ENCODE measurements around the gene ILF3. TPM values are rescaled to one million over a fixed set of nuclear protein-coding genes. Genes with fewer than 3 reads are reported as not detected.
A peak's percentile ranks its signal among the peaks of the same experiment; 100 is the strongest.

ILF3 gene
- total RNA-seq, 1 donor from 2014 or later, result 536 TPM

- H3K4me3 Mint-ChIP-seq (ENCODE audit: unreplicated experiment), result no peak overlapping the region
- TF ChIP-seq CTCF (IDR thresholded peaks at IDR 0.05; ENCODE audit: partially characterized antibody, unreplicated experiment), result no peak
- H3K27me3 Mint-ChIP-seq (ENCODE audit: unreplicated experiment), result peaks cover 5% of the 10 kb centered on the region
- no peak for DNase-seq
- H3K4me1 Mint-ChIP-seq (ENCODE audit: low read depth, unreplicated experiment), result no peaks in the 10 kb centered on the region
- peaks cover 11% of the 10 kb centered on the region for H3K9me3 Mint-ChIP-seq (ENCODE audit: unreplicated experiment)
- no peaks in the 10 kb centered on the region for H3K36me3 Mint-ChIP-seq (ENCODE audit: unreplicated experiment)
- no peak overlapping the region for H3K27ac Mint-ChIP-seq (ENCODE audit: unreplicated experiment)
These were observed 31.1 kb downstream of the ILF3 start for GRCh38 chr19:10685210-10685609.

DNA sequence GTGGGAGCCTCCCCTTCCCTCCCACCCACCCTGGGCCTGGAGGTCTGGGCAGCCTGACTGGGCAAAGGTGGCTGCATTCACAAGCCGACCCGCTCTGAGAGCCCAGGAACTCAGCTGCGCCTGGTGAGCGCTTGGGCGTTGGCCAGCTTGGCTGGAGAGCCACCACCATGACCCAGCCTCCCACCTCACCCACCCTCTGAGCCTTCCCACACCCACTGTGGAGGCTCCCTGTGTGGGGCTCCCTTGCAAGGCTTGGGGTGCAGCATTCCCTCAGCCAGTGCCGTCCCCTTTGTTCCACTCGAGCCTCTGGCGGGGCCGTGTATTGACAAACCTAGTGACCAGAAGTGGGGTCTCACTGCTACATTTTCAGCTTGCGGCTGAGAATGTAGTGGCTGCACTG lies 32.0 kb downstream of the ILF3 start:
- no peaks in the 10 kb centered on the region for H3K36me3 Mint-ChIP-seq (ENCODE audit: unreplicated experiment)
- no peak for TF ChIP-seq CTCF (IDR thresholded peaks at IDR 0.05; ENCODE audit: partially characterized antibody, unreplicated experiment)

DNA sequence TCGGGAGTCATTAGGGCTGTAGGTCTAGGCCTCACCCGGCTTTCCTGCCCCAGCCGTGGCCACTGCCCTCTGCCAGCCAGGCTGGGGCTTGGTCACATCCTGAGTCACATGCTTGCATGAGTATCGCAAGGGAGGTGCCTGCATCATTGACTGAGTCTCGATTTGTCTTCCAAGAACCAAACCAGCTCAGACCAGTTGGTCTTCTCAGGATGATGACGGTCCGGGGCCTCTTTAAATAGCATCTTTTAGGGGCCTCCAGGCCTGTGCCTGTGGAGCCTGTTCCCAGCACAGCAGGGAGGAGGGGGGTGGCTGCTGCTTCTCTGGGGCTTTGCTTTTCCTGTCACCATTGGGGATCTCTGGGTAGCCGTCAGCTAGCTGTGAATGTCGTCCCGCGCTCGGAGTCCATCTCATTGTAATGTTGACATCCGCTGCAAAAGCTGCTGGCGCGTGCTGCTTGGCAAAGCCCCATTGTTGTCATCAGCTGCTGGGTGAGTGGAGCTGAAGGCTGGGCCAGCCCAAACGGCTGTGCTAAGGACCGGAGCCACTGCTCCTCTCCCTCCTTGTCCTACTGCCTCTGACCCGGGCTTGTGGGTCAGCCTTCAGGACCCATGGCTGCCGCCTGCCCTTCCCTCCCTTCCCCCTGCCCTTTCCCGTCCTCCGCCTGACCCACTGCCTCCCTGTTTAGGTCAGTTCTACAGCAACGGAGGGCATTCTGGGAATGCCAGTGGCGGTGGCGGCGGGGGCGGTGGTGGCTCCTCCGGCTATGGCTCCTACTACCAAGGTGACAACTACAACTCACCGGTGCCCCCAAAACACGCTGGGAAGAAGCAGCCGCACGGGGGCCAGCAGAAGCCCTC lies 32.7 kb downstream of the ILF3 start:
- H3K27ac Mint-ChIP-seq (ENCODE audit: unreplicated experiment), result peak overlapping the region; percentile 55
- DNase-seq, result no peak
- H3K4me3 Mint-ChIP-seq (ENCODE audit: unreplicated experiment), result no peak overlapping the region
- TF ChIP-seq CTCF (IDR thresholded peaks at IDR 0.05; ENCODE audit: partially characterized antibody, unreplicated experiment), result no peak
- peaks cover 11% of the 10 kb centered on the region for H3K9me3 Mint-ChIP-seq (ENCODE audit: unreplicated experiment)
- H3K27me3 Mint-ChIP-seq (ENCODE audit: unreplicated experiment), result peaks cover 8% of the 10 kb centered on the region
- H3K4me1 Mint-ChIP-seq (ENCODE audit: low read depth, unreplicated experiment), result no peaks in the 10 kb centered on the region
- peaks cover 4% of the 10 kb centered on the region for H3K36me3 Mint-ChIP-seq (ENCODE audit: unreplicated experiment)

More for the DNA sequence above, 32.0 kb downstream of the ILF3 start:
- peaks cover 11% of the 10 kb centered on the region for H3K9me3 Mint-ChIP-seq (ENCODE audit: unreplicated experiment)
- H3K27me3 Mint-ChIP-seq (ENCODE audit: unreplicated experiment), result peaks cover 5% of the 10 kb centered on the region
- H3K4me3 Mint-ChIP-seq (ENCODE audit: unreplicated experiment), result no peak overlapping the region
- no peak for DNase-seq
- H3K4me1 Mint-ChIP-seq (ENCODE audit: low read depth, unreplicated experiment), result no peaks in the 10 kb centered on the region
- H3K27ac Mint-ChIP-seq (ENCODE audit: unreplicated experiment), result no peak overlapping the region

GRCh38 chr19:10687518-10688288 lies 33.6 kb downstream of the ILF3 start:
- Mint-ChIP-seq H3K4me3 (ENCODE audit: unreplicated experiment) (no peak overlapping the region), H3K4me1 (ENCODE audit: low read depth, unreplicated experiment) (no peaks in the 10 kb centered on the region), H3K36me3 (ENCODE audit: unreplicated experiment) (peaks cover 4% of the 10 kb centered on the region), H3K27me3 (ENCODE audit: unreplicated experiment) (peaks cover 9% of the 10 kb centered on the region), H3K9me3 (ENCODE audit: unreplicated experiment) (peaks cover 11% of the 10 kb centered on the region), H3K27ac (ENCODE audit: unreplicated experiment) (peak overlapping the region; percentile 55)
- no peak for DNase-seq
- no peak for TF ChIP-seq CTCF (IDR thresholded peaks at IDR 0.05; ENCODE audit: partially characterized antibody, unreplicated experiment)
